Kidney epithelial cell (primary cell): ENCODE measurements around the gene HOTAIR. TPM values are rescaled to one million over a fixed set of nuclear protein-coding genes. Genes with fewer than 3 reads are reported as not detected.

Source experiments
- DNase-seq: peaks from one replicate; pipeline ENCODE4 v3.0.0-alpha.2; 2010; ENCODE audit warnings: low read depth
- H3K27me3 ChIP-seq: 2 replicates; pipeline ENCODE4 v1.6.0; 2011; ENCODE audit warnings: low read length; ENCODE audit not compliant: control insufficient read depth, insufficient read depth
- H3K36me3 ChIP-seq: 2 replicates; pipeline ENCODE4 v1.5.1; 2011; ENCODE audit warnings: low read length; ENCODE audit not compliant: control insufficient read depth, insufficient read depth
- H3K4me3 ChIP-seq: 2 replicates; pipeline ENCODE4 v1.5.1; 2011; ENCODE audit warnings: low read depth, mild to moderate bottlenecking, control low read depth, low read length
- CTCF ChIP-seq: IDR thresholded peaks from 2 replicates; pipeline ENCODE4 v1.5.1; 2011; ENCODE audit warnings: mild to moderate bottlenecking, moderate library complexity, low read length, control low read depth, inconsistent platforms; ENCODE audit not compliant: insufficient read depth, poor library complexity, severe bottlenecking
- total RNA-seq: library from RNA; depleted of rRNA; stranded (reverse); fragments of >200 nt; gene quantifications from 2 replicates; pipeline ENCODE4 v1.2.3, GENCODE V29; 2015

The HOTAIR gene
- total RNA-seq, result 0.46 and 0.55 TPM in 2 replicates

GRCh38 chr12:53974084-53975063, at the start of gene HOTAIR:
Gene HOTAIR, minus strand, starts transcription at chr12:53974954.
- Histone ChIP-seq H3K27me3 (peaks cover 54% of the 10 kb centered on the region), H3K4me3 (peak within 1 kb of the TSS; percentile 51), H3K36me3 (no peaks in the 10 kb centered on the region)
- DNase-seq, result no peak
- no peak for TF ChIP-seq CTCF

- peaks cover 14% of the 10 kb centered on the region for H3K27me3 ChIP-seq
- no peak overlapping the region for H3K4me3 ChIP-seq
- DNase-seq, result no peak
Observed at GRCh38 chr12:54024127-54024526, 49.4 kb upstream of the HOTAIR start.

GRCh38 chr12:54022960-54023884, 48.5 kb upstream of the HOTAIR start:
- Histone ChIP-seq H3K36me3 (no peaks in the 10 kb centered on the region), H3K27me3 (peaks cover 9% of the 10 kb centered on the region), H3K4me3 (no peak overlapping the region)
- no peak for DNase-seq
- no peak for TF ChIP-seq CTCF

More at GRCh38 chr12:54024127-54024526, 49.4 kb upstream of the HOTAIR start:
- H3K36me3 ChIP-seq, result no peaks in the 10 kb centered on the region
- no peak for TF ChIP-seq CTCF

- Histone ChIP-seq H3K4me3 (no peak overlapping the region), H3K27me3 (peaks cover 11% of the 10 kb centered on the region), H3K36me3 (no peaks in the 10 kb centered on the region)
- no peak for DNase-seq
- peak; percentile 17 for TF ChIP-seq CTCF
Observed at GRCh38 chr12:54021432-54022013, 46.8 kb upstream of the HOTAIR start.

- no peak overlapping the region for H3K4me3 ChIP-seq
- no peak for TF ChIP-seq CTCF
- peaks cover 13% of the 10 kb centered on the region for H3K27me3 ChIP-seq
- H3K36me3 ChIP-seq, result no peaks in the 10 kb centered on the region
- DNase-seq, result no peak
Observed at GRCh38 chr12:54020591-54021405, 46.0 kb upstream of the HOTAIR start.
